Urothelium cell line (cell line): ENCODE data around the gene TPX2.

Experiments
- DNase-seq: peaks from one replicate; pipeline ENCODE4 v3.0.0; 2011; ENCODE audit warnings: low spot score, mixed read lengths
- FAIRE-seq: peaks from 2 replicates; lab custom pipeline; 2011; peaks lifted over from hg19 to GRCh38; lab: Jason Lieb, UNC

The TPX2 gene

DNA sequence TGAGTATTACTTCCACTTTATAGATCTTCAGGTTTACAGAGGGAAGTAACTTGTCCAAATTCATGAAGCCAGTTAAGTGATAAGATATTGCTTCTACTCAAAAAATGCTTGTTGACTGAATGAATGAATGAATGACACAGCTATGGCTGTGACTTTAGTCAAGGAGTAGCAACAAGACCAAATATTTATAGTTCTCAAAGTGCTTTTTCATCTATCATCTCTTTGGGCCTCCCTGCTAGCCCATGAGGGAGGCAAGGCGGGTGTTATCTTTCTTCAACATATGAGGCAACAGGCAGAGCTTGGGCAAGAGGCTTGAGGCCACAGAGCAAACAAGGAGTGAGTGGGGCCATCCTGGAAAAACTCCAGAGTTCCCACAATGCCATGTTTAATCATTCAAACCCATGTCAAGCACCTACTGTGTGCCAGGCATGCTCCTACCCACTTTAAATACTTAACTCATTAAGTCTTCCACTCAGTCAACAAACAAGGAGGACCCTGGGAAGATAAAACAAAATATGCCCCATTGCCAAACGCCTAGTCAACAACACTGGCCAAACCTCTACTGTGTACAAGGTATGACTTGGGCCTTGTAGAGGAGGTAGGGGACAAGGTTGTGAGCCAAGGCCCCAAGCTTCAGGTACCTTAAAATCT is 32.4 kb upstream of the TPX2 start:
- DNase-seq: no peak
- FAIRE-seq: no peak

DNA sequence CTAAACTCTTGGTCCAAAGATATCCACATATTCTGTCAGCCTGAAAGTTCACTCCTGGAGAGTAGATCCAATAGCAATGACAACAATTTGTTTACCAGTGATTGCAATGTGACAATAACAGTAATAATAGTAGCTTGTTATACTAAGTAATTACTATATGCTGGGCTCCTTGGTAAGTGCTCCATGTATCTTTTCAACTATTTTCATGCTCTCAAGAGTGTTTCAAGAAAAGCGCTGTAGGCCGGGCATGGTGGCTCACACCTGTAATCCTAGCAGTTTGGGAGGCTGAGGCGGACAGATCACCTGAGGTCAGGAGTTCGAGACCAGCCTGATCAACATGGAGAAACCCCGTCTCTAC is 31.9 kb upstream of the TPX2 start:
- DNase-seq (no peak), FAIRE-seq (no peak)

DNA sequence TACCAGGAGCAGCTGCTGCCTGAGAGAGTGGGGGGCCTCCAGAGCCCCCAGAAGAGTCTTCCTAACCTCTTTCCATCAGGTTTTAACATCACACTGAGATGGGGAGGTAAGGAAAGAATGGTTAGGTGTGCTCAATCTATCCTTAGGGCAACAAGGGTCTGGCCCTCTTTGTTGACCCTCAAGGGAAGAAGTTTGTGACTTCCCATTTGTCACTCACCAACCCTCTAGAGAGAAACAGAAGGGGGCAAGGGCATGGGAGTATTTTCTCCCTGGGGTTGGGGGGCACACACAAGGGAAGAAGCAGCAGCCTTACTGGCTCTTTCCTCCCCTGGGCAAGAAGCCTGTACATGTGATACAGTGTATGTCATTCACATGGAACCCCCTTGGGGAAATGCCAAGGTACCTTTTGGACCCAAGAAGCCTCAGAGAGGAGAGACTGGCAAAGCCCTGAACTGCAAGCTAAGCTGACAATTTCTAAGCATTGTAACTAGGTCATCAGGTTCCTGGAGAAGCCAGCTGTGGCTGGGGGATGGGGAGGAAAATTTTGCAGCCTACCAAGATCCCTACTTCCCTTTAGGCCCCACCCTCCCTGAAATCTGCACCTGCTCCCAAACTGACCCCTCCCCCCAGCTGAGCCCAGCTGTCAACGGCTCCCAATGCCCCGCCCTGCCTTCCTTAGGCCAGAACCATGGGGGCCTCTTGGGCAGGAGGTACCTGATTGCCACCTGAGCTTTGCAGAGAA is 30.9 kb upstream of the TPX2 start:
- no peak for DNase-seq
- no peak for FAIRE-seq

DNA sequence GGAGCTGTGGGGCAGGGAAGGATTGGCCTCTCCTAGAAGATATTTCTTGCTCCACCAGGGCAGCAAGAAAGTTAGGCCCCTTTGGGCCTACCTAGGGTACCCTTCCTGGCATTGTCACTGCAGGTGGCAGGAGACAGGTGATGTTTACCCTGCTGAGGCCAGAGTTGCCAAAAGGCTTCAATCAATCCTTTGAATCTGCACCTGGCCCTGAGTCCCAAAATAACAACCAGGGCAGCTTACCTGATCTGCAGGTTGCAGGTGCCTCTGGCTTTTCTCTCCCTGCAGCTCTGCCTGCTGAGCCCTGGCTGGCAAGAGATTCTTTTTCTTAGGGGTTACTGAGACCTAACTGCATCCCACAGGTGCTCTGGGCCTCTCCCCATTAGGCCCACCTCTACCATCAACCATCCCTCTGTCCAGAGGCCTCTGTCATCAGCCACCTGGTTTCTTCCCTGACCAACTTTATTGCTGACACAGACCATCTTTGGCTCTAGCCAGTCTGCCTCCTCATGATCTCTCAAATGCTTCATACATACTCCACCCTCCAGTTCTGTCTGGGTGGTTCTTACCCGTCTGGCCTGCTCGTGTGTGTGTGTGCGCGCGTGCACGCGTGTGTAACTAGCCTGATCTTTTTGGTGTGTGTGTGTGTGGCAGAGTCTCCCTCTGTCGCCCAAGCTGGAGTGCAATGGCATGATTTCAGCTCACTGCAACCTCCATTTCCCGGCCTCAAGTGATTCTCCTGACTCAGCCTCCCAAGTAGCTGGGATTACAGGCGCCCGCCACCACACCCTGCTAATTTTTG is 30.2 kb upstream of the TPX2 start:
- FAIRE-seq (no peak), DNase-seq (no peak)

DNA sequence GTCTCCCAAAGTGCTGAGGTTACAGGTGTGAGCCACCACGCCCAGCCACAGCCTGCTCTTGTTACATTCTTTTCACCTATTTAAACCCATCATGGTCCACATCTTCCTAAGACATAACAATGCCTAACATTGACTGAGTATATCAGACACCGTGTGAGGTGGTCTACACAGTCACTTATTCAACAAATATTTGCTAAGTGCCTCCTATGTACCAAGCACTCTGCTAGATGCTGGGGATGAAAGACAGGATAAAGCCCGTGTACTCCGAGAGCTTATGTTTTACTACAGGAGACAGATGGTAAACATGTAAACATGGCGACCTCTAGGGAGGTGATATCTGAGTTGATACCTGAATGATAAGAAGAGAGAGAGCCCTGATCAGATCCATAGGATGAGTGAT is 29.2 kb upstream of the TPX2 start:
- no peak for DNase-seq
- FAIRE-seq: no peak

DNA sequence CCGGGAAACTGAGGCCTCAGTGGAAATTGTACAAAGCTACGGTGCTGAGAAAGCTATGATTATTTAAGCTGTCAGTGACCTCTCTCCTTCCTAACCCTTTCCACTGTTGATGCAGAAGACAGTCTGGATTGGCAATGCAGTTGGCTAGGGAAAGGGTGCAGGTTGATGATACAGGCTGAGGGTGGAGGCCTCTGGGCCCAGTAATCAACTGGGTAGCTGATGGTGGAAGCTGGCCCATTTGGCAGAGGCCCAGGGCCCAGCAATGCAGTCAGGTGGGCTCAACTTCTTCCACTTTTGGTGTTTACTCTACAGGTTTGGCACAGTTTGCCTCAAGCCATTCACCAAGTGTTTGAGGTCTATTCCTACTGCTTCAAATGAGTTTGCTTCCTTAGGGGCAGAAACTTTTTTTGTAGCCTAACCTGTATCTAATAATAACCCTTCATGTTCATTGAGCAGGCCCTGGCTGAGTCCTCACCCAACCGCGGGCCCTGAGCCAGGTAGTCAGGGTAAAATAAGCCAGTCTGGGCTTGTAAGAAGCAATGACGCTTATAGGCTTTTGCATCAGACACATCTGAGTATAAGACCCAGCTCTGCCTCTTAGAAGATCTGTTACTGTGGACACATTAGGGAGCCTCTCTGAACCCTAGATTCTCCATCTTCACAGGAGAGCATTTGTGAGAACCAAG is 28.5 kb upstream of the TPX2 start:
- DNase-seq (no peak), FAIRE-seq (no peak)

DNA sequence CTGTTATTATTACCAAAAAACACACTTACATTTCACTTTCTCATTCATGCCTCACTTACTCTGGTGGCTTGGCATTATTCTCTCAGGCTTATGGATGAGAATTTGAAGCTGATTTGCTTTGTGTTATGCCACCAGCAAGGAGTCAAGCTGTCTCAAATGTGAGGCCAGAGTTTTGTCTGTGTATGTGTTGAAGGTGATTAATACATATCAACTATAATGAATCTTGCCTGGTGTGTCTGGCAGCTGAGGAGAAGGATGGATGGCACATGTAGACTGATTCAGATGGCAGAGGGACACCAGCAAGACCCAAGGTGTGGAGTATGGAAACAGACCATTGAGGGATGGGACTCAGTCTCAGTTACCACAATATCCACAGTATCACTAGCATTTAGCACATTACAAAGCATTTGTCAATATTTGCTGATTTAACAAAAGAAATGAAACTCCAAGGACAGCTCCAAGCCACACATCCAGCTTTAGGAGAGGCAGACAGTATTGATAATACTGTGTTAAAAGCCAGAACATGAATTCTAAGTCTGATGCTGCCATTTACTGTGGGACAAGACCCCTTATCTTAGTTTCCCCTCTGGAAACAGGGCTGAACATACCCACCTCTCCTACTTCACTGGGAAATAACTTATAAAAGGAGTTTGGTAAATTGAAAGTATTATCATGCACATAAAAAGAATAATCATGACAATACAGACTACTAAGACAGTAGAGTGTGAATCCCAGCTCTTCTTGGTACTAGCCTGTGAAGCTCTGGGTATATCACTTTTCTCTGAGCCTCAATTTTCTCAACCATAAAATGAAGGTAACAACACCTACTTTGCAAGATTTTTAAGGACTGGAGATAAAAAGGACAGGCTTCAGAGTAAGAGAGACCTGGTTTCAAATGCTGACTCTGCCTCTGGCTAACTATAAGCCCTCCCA is 27.6 kb upstream of the TPX2 start:
- FAIRE-seq (no peak), DNase-seq (no peak)

DNA sequence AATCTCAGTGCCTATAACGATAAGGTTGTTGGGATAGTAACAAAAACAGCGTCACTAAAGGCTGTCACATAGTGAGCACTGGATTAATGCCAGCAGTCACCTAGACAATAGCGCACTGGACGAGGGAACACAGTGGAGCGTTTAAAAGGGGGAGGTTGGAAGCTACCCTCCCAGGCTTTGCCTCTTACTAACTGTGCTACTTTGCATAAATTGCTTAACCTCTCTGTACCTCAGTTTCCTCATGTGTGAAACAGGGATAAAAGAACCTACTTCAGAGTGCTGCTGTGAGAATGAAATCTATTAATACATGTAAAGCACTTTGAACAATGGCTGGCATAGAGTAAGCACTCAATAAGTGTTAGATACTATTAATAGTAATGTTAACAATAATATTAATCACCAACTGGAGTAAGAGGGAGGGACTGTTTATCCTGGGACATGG is 27.0 kb upstream of the TPX2 start:
- DNase-seq (no peak), FAIRE-seq (no peak)

DNA sequence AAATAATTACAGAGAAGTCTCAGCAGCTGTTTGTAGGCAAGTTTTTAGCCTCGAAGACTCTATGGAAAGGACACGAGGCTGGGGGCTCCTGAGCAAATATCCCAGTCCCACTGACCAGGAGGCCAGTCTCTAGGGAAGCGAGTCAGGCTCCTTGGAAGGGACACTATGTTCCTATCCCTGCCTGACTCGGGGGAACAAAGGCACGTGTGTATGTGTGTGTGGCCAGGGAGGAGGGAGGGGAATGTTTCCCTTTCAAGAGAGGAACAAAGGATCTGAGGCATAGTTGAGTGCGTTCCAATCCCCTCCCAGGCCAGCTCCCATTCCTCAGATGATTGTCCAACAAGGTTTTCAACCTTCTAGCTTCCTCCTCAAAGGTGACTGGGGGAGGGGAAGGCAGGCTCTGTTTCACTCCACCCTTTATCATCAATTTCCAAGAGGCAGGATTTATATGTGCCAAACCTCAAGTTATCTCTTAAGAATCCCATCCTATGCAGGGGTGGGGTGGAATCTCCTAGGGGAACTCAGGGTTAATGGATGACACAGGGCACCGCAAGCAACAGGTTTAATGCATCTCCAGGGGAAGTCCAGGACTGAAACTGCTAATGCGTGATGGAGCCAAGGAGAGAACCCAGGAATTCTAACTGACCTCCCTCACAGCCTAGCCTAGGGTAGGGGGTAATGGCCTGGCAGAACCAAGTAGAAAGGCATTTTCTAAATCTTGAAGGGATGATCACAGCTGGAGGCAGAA is 26.4 kb upstream of the TPX2 start:
- DNase-seq (peak; percentile 90), FAIRE-seq (peak; percentile 55)

DNA sequence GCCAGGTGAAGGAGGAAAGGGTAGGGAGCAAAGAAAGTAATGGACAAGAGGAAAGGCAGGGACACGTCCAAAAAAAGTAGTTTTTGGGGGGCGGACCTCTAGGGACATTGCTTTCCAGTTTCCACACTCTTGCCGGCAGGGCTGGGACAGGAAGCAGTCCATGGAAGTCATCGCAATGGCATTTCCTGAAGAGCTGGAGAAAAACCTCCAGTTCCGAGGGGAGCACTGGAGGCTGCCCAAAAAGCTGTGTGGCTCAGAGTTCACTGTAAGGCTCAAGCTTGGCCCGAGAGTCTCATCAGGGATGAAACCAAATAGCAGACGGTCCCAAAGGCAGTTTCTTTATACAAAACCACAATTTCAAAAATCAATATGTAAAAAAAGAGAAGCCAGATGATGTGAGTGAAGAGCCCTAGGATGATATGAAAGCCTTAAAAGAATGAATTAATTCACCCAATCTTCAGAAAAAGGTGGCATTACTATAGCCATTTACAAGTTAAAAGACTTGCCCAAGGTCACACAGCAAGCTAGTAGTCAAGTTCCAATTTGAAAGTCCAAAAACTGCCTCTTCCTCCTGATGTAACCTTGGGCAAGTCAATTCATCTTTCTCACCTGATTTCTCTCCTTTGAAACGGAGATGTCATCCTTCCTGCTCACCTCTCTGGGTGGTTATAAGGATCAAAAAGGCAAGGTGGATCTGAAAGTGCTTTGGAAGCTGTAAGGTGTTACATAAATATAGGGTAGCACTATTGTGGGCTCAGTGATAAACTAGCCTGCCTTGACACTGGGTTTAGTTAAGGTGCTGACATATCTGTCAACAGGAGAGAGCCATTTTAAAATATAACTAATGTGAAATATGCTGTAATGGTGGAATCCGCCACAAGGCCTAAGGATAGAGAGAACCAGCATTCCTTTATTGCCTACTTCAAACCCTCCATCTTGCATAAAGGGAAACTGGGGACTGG is 25.5 kb upstream of the TPX2 start:
- DNase-seq: peak; percentile 81
- no peak for FAIRE-seq

DNA sequence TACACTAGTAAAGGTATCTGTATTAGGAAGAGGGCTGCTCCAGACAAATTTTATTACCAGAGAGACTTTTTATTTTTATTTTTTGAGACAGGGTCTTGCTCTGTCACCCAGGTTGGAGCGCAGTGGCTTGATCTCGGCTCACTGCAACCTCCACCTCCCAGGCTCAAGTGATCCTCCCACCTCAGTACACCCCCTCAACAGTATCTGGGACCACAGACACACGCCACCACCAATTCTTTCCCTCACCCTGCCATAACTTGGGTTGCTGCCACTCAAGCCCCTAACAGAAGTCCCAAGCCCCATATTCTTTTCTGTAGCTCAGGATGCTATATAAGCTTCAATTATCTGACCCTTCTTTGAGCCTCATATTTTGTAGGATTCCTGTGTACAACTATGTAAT is 23.3 kb upstream of the TPX2 start:
- no peak for DNase-seq
- no peak for FAIRE-seq

DNA sequence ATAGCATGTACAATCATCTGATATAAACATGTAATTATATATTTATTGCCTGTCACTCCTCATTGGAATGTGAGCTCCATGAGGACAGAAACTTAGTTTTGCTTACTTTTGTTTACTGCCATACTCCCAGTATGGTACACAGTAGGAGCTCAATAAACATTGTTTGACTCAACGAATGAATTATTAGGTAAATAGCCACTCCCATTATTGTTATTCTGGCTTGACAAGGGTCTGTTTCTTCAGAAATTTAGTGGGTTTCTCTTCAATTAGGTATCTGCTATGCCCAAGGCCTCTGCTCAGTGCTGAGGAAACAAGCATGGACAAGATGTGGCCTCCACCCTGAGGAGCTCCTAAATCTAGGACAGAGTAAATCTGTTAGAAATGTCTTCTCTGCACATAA is 22.7 kb upstream of the TPX2 start:
- no peak for FAIRE-seq
- DNase-seq: no peak

DNA sequence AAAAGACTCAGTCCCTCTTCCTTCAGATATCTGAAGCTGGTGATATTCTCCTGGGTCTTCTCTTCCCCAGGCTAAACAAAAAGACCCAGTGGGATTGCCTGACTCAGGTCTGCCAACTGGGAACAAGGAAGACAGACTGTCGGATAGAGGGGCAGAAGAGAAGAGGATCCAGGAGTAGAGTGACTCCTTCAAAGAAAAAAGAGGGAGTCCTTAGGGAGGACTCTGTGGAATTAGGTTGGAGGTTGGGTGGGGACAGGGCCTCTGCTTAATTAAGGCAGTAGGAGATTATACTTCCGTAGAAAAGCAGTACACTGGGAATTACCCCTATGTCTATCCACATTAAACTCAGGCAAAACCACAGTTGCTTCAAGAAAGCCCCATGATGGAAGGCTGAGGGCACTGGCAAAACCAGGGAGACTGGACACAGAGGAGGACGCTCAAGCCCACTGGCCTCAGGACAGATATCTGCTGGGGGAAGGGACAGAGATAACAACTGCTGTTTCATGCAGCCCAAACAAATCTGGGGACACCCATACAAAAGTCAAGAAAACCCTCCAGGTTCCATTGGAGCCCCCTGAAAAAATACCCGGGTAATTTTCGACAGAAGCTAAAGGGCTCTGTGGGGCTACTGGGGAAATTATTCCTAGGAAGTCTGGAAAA is 22.1 kb upstream of the TPX2 start:
- FAIRE-seq: no peak
- no peak for DNase-seq

DNA sequence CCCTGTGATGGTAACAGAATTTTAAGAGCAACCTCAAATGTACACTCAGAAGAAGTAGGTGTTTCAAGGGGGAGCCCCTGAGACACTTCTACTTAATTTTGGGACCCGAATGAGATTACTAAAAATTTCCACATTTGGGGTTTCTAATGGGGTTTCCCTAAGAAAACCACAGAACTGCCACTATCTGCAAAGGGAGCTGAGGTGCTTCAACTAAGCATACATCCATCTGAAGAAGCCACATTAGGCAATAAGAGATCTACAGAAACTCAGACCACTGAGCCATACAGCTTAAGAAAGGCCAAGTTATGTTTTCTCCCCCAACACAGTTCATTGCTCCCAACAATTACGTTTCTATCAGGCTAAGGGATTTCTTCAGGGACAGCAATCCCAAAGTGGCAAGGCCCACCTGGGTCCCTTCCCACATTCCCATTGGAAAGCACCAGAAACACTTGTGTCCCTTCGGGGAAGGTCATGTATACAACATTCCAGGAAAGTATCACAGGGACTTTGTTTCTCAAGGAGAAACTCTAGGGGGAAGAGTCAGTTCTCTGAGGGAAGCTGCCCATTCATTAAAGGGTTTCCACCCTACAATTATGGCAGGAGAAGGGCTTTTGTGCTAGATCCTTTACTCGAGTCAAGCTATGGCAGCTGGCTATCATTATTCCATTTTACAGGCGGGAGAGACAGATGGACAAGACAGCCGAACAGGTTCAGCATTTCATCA is 21.4 kb upstream of the TPX2 start:
- no peak for DNase-seq
- no peak for FAIRE-seq

DNA sequence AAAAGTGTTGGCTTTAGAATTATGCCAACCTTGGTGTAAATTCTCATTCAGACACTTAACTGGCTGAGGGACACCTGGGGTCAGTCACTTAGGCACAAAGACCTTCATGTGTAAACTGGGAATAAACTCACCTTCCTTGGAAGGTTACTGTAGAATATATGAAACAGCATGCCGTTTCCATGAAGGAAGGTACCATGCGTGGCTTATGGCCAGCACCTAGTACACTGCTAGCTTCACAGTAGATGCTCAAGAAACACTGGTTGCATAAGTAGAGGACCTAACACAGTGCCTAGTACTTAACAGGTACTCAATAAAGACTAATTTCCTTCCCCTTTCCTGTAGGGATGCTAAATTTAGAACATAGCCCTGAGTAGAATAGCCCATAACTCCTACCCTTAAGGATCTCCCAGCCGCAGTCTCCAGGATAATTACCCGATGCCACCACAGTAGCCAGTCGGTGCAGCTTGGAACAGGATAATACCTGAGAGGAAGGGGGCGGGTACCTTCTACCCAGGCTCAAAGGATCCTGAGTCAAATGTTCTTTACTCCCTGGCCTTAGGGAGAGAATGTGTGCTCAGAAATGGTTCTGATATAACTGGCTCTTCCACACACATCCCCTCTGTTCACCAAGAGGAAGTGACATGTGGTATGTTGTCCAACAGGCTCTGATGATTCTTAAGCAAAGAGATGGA is 20.0 kb upstream of the TPX2 start:
- no peak for FAIRE-seq
- DNase-seq: no peak

DNA sequence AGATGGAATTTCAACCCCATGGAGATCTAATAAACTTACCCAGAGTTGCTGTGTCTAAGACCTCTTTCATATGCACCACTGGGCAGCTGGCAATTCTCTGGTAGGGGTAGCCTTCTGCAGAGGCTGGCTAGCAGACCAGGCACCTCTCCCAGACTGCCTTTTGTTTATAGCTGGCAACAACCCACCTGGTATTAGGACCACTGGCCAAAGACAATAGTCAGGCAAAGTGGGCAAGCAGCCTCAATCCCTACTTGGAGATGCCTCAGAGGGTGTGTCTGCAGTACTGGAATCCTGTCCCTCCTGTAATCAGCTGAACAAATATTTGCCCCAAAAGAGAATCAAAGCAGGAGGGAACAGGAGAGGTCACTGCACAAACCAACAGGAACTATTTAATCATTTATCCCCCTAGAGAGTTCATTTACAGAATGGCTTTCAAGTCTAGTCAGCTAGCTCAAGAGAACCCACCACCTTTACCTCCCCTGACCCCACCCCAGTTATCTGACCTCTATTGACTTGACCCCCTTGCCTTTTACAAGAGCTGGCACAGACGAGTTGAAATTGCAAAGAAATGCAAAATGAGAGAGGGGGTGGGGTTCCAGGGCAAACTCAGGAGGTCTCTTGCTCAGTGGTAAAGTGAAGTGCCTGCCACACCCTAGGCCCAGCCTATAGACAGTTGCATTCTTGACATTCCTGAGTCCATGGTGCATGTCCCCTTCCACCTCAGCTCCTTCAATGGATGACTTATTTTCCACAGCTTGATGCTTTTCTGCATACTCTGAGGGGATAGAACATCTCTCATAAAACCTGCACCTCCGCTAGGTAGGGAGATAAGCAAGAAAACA is 19.2 kb upstream of the TPX2 start:
- peak; percentile 75 for DNase-seq
- no peak for FAIRE-seq
